Activated CD4-positive, alpha-beta memory T cell treated with anti-CD3 and anti-CD28 coated beads for 36 hours (primary cell): Measurements from ENCODE around the gene TLR2. TPM values are rescaled to one million over a fixed set of nuclear protein-coding genes. Genes with fewer than 3 reads are reported as not detected.
"Not testable (repeated sequence)": the region's sequence is repeated elsewhere in the genome, so short reads cannot be mapped to it uniquely, and the experiment has no call there.

Experiments used
- CTCF ChIA-PET: fragments of 350-600 bp; sonication (Branson Sonifier 250); formaldehyde crosslinking; loops from one replicate; lab custom pipeline; 2021; ENCODE audit warnings: antibody characterized with exemption, inconsistent platforms; lab: Charles Lee
- POLR2A ChIA-PET: fragments of 350-600 bp; sonication (Branson Sonifier 250); formaldehyde crosslinking; loops from one replicate; lab custom pipeline; 2021; ENCODE audit warnings: antibody characterized with exemption; lab: Charles Lee
- DNase-seq: peaks from one replicate; pipeline ENCODE4 v3.0.0-alpha.2; 2020
- H3K27ac Mint-ChIP-seq: one replicate; pipeline ENCODE4 v1.8.0; 2021; ENCODE audit warnings: mixed read lengths
- H3K27me3 Mint-ChIP-seq: one replicate; pipeline ENCODE4 v1.8.0; 2021; ENCODE audit warnings: mixed read lengths
- H3K36me3 Mint-ChIP-seq: one replicate; pipeline ENCODE4 v1.8.0; 2021; ENCODE audit warnings: mixed read lengths
- H3K4me1 Mint-ChIP-seq: one replicate; pipeline ENCODE4 v1.8.0; 2021; ENCODE audit warnings: low read depth, mixed read lengths
- H3K4me3 Mint-ChIP-seq: one replicate; pipeline ENCODE4 v1.8.0; 2021; ENCODE audit warnings: mild to moderate bottlenecking, mixed read lengths
- H3K9me3 Mint-ChIP-seq: one replicate; pipeline ENCODE4 v1.8.0; 2021; ENCODE audit warnings: mixed read lengths
- intact Hi-C: fragments of 100-400 bp; cut with micrococcal nuclease; formaldehyde crosslinking; loops from one replicate; pipeline ENCODE4 v1.15.1; 2023
- total RNA-seq, 2 experiments: library from RNA; stranded (reverse); gene quantifications; one replicate each; pipeline ENCODE4 v1.2.3, GENCODE V29; 2021

Gene TLR2
- total RNA-seq, 2 experiments from 2014 or later: 1.3 to 1.6 TPM

- H3K4me1 Mint-ChIP-seq: no peaks in the 10 kb centered on the region
- ChIA-PET POLR2A (no interaction called here), CTCF (no interaction called here)
- no peak overlapping the region for H3K4me3 Mint-ChIP-seq
- no peaks in the 10 kb centered on the region for H3K36me3 Mint-ChIP-seq
- H3K9me3 Mint-ChIP-seq: no peaks in the 10 kb centered on the region
- H3K27ac Mint-ChIP-seq: no peak overlapping the region
- no peaks in the 10 kb centered on the region for H3K27me3 Mint-ChIP-seq
- no peak for DNase-seq
- intact Hi-C loops: no loop called here
These were observed 20.4 kb upstream of the TLR2 start for GRCh38 chr4:153663667-153664066.

GRCh38 chr4:153666505-153666904 lies 17.6 kb upstream of the TLR2 start:
- H3K27me3 Mint-ChIP-seq, H3K9me3 Mint-ChIP-seq, intact Hi-C loops, POLR2A ChIA-PET, DNase-seq, H3K36me3 Mint-ChIP-seq, H3K27ac Mint-ChIP-seq, H3K4me1 Mint-ChIP-seq, H3K4me3 Mint-ChIP-seq: not testable (repeated sequence)
- CTCF ChIA-PET: interaction anchor here (1.0 kb wide), 1 partner anchor 17 kb away, joined by 4 read pairs; no protein-coding TSS in a partner anchor

GRCh38 chr4:153668647-153669046 lies 15.4 kb upstream of the TLR2 start:
- intact Hi-C loops: no loop called here
- Mint-ChIP-seq H3K27ac (no peak overlapping the region), H3K9me3 (no peaks in the 10 kb centered on the region), H3K36me3 (no peaks in the 10 kb centered on the region), H3K4me1 (no peaks in the 10 kb centered on the region), H3K4me3 (no peak overlapping the region), H3K27me3 (no peaks in the 10 kb centered on the region)
- CTCF ChIA-PET: no interaction called here
- POLR2A ChIA-PET: no interaction called here
- no peak for DNase-seq

GRCh38 chr4:153669838-153670237 lies 14.2 kb upstream of the TLR2 start:
- Mint-ChIP-seq H3K9me3 (peaks cover 2% of the 10 kb centered on the region), H3K4me3 (no peak overlapping the region), H3K4me1 (no peaks in the 10 kb centered on the region), H3K27me3 (peaks cover 2% of the 10 kb centered on the region), H3K27ac (no peak overlapping the region), H3K36me3 (peaks cover 2% of the 10 kb centered on the region)
- CTCF ChIA-PET: interaction anchor here (0.6 to 0.7 kb wide), 2 partner anchors 49 to 211 kb away, joined by 3 to 6 read pairs; no protein-coding TSS in a partner anchor
- POLR2A ChIA-PET: no interaction called here
- DNase-seq: no peak
- intact Hi-C loops: no loop called here

GRCh38 chr4:153676486-153676885 lies 7.6 kb upstream of the TLR2 start:
- no peak for DNase-seq
- intact Hi-C loops: no loop called here
- POLR2A ChIA-PET: no interaction called here
- H3K36me3 Mint-ChIP-seq: peaks cover 13% of the 10 kb centered on the region
- H3K27ac Mint-ChIP-seq: no peak overlapping the region
- H3K27me3 Mint-ChIP-seq: peaks cover 13% of the 10 kb centered on the region
- no peaks in the 10 kb centered on the region for H3K4me1 Mint-ChIP-seq
- no peak overlapping the region for H3K4me3 Mint-ChIP-seq
- CTCF ChIA-PET: no interaction called here
- H3K9me3 Mint-ChIP-seq: peaks cover 20% of the 10 kb centered on the region

DNA sequence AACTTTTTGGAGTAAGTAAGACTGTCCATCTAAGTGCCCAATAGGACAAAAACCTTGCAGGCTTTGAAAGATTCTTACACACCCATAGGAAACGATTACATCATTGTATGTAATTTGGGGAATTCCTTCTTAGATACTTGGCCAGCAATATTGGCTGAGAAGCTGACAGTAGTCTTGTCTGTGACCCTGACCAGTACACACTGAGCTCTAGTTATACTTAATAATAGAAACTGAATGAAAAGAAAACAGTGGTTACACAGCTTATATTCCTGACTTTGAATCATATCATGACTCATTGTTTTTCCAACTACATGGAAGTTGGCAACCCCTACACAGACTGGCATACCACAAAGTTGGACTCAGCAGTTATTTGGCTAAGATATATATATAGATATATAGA lies 7.1 kb upstream of the TLR2 start:
- intact Hi-C loops: no loop called here
- Mint-ChIP-seq H3K4me1 (no peaks in the 10 kb centered on the region), H3K27ac (no peak overlapping the region), H3K9me3 (peaks cover 20% of the 10 kb centered on the region), H3K36me3 (peaks cover 13% of the 10 kb centered on the region), H3K4me3 (no peak overlapping the region), H3K27me3 (peaks cover 16% of the 10 kb centered on the region)
- POLR2A ChIA-PET: no interaction called here
- no peak for DNase-seq
- CTCF ChIA-PET: no interaction called here

- ChIA-PET POLR2A (no interaction called here), CTCF (no interaction called here)
- Mint-ChIP-seq H3K4me1 (peaks cover 5% of the 10 kb centered on the region), H3K36me3 (peaks cover 13% of the 10 kb centered on the region), H3K9me3 (peaks cover 20% of the 10 kb centered on the region), H3K4me3 (no peak overlapping the region), H3K27ac (no peak overlapping the region), H3K27me3 (peaks cover 27% of the 10 kb centered on the region)
- DNase-seq: no peak
- intact Hi-C loops: no loop called here
These were observed 4.6 kb upstream of the TLR2 start for GRCh38 chr4:153679486-153679885.

DNA sequence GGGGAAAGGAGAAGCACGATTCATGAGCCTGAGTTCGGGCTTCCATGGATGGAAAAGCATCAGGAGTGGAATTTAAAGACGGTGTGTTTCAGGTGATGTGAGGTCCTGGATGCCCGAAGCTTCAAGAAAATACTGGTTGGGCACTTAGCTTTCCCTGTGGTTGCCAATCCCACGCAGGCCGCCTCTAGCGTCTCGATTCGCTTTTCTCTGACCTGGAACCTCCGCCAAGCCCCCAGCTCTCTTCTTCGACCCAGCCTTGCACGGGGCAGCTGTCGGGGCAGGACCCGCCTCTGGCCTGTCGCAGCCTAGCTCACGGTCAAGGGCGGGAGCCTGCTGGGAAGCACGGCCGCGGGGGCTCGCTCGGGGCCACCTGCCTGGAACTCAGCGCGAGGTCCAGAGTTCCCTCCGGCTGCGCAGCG lies 308 bp upstream of the TLR2 start:
- H3K27me3 Mint-ChIP-seq: peaks cover 30% of the 10 kb centered on the region
- H3K4me1 Mint-ChIP-seq: peaks cover 11% of the 10 kb centered on the region
- ChIA-PET CTCF (interaction anchor here (0.7 to 2.6 kb wide), 3 partner anchors 23 to 67 kb away, joined by 3 to 12 read pairs (median 3); no protein-coding TSS in a partner anchor), POLR2A (no interaction called here)
- H3K4me3 Mint-ChIP-seq: peak overlapping the region; percentile 43
- peaks cover 9% of the 10 kb centered on the region for H3K9me3 Mint-ChIP-seq
- peaks cover 9% of the 10 kb centered on the region for H3K36me3 Mint-ChIP-seq
- DNase-seq: no peak
- no peak overlapping the region for H3K27ac Mint-ChIP-seq
- intact Hi-C loops: loop anchor here (2.0 kb wide), 1 partner anchor 33 kb away; no protein-coding TSS in a partner anchor

DNA sequence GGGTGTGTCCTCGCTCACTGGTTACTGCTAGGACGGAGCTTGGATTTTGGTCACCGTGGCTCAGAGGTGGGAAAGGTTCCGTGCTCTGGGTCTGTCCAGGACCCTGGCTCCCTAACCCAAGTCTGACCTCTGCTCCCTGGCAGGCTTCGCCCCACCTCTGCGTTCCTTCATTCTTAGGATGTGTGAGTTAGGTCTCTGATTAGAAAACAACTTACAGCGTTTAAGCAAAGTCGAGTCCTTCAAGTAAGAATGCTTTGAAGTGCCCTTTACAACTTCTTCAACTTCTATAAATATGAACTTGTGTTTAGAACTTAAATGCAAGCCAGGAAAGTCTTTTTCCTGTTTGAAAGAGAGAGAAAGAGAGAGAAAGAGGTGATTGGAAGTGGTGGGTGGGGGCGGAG lies 891 bp downstream of the TLR2 start:
- intact Hi-C loops: loop anchor here (2.0 kb wide), 1 partner anchor 34 kb away; no protein-coding TSS in a partner anchor
- peaks cover 20% of the 10 kb centered on the region for H3K36me3 Mint-ChIP-seq
- ChIA-PET POLR2A (no interaction called here), CTCF (interaction anchor here (1.2 to 2.6 kb wide), 2 partner anchors 21 to 65 kb away, joined by 3 to 12 read pairs; no protein-coding TSS in a partner anchor)
- peaks cover 25% of the 10 kb centered on the region for H3K27me3 Mint-ChIP-seq
- H3K9me3 Mint-ChIP-seq: peaks cover 21% of the 10 kb centered on the region
- H3K27ac Mint-ChIP-seq: no peak overlapping the region
- peaks cover 11% of the 10 kb centered on the region for H3K4me1 Mint-ChIP-seq
- no peak for DNase-seq
- peak overlapping the region; percentile 70 for H3K4me3 Mint-ChIP-seq

DNA sequence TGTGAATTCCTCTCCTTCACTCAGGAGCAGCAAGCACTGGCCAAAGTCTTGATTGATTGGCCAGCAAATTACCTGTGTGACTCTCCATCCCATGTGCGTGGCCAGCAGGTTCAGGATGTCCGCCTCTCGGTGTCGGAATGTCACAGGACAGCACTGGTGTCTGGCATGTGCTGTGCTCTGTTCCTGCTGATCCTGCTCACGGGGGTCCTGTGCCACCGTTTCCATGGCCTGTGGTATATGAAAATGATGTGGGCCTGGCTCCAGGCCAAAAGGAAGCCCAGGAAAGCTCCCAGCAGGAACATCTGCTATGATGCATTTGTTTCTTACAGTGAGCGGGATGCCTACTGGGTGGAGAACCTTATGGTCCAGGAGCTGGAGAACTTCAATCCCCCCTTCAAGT lies 20.4 kb downstream of the TLR2 start:
- H3K27me3 Mint-ChIP-seq: no peaks in the 10 kb centered on the region
- intact Hi-C loops: no loop called here
- ChIA-PET POLR2A (no interaction called here), CTCF (no interaction called here)
- no peak overlapping the region for H3K4me3 Mint-ChIP-seq
- H3K27ac Mint-ChIP-seq: no peak overlapping the region
- H3K36me3 Mint-ChIP-seq: no peaks in the 10 kb centered on the region
- DNase-seq: no peak
- peaks cover 8% of the 10 kb centered on the region for H3K4me1 Mint-ChIP-seq
- H3K9me3 Mint-ChIP-seq: no peaks in the 10 kb centered on the region

GRCh38 chr4:153705743-153706468 lies 21.8 kb downstream of the TLR2 start:
- Mint-ChIP-seq H3K4me3 (no peak overlapping the region), H3K27me3 (peaks cover 4% of the 10 kb centered on the region), H3K9me3 (no peaks in the 10 kb centered on the region), H3K36me3 (no peaks in the 10 kb centered on the region), H3K4me1 (peaks cover 8% of the 10 kb centered on the region), H3K27ac (no peak overlapping the region)
- intact Hi-C loops: no loop called here
- CTCF ChIA-PET: interaction anchor here (1.1 to 2.7 kb wide), 2 partner anchors 21 to 44 kb away, joined by 3 to 13 read pairs; partner anchors contain the start of gene TLR2
- no peak for DNase-seq
- POLR2A ChIA-PET: no interaction called here

- no peaks in the 10 kb centered on the region for H3K9me3 Mint-ChIP-seq
- peaks cover 8% of the 10 kb centered on the region for H3K4me1 Mint-ChIP-seq
- no peak for DNase-seq
- no peak overlapping the region for H3K4me3 Mint-ChIP-seq
- H3K27me3 Mint-ChIP-seq: peaks cover 4% of the 10 kb centered on the region
- H3K36me3 Mint-ChIP-seq: no peaks in the 10 kb centered on the region
- POLR2A ChIA-PET: no interaction called here
- CTCF ChIA-PET: interaction anchor here (0.6 to 2.7 kb wide), 3 partner anchors 22 to 604 kb away, joined by 3 to 13 read pairs (median 4); partner anchors contain the start of gene TLR2
- intact Hi-C loops: no loop called here
- H3K27ac Mint-ChIP-seq: no peak overlapping the region
These were observed 22.4 kb downstream of the TLR2 start for GRCh38 chr4:153706519-153706918.
